Stimulated activated naive CD4-positive, alpha-beta T cell (primary cell): ENCODE data around the gene ZNF778.

Experiments used
- DNase-seq, 6 experiments: peaks; one replicate each; lab custom pipeline; 2025; lab: John Stamatoyannopoulos, UW

The ZNF778 gene

GRCh38 chr16:89217388-89218191 is at the start of gene ZNF778:
TSS of gene ZNF778 (plus strand) at chr16:89217703. CDS start at chr16:89221128, 3,425 bp downstream.
- DNase-seq, result peak; percentile 70 to 82 (median 76)

- no peak for DNase-seq
These were observed 48.9 kb upstream of the ZNF778 start for GRCh38 chr16:89168381-89169189.

- DNase-seq, result no peak
These were observed 47.7 kb upstream of the ZNF778 start for GRCh38 chr16:89169778-89170177.

- DNase-seq, result peak in 2 of 6 experiments; percentile 20 to 25
These were observed 46.9 kb upstream of the ZNF778 start for GRCh38 chr16:89170346-89171215.

GRCh38 chr16:89171216-89172170 is 46.0 kb upstream of the ZNF778 start, which contains the start of gene CDH15:
TSS of gene CDH15 (plus strand) at chr16:89171748. CDS start at chr16:89171832, 84 bp downstream.
- DNase-seq, result peak; percentile 89 to 97 (median 92)

GRCh38 chr16:89172171-89172527 is 45.4 kb upstream of the ZNF778 start:
- DNase-seq, result no peak

GRCh38 chr16:89172528-89173173 is 44.9 kb upstream of the ZNF778 start:
- DNase-seq, result no peak

- DNase-seq, result no peak
These were observed 44.2 kb upstream of the ZNF778 start for GRCh38 chr16:89173174-89173921.

- DNase-seq, result no peak
These were observed 43.3 kb upstream of the ZNF778 start for GRCh38 chr16:89174055-89174827.

GRCh38 chr16:89174877-89175276 is 42.6 kb upstream of the ZNF778 start:
- no peak for DNase-seq

GRCh38 chr16:89175280-89176146 is 42.0 kb upstream of the ZNF778 start:
- DNase-seq, result no peak

- DNase-seq, result no peak
These were observed 41.3 kb upstream of the ZNF778 start for GRCh38 chr16:89176147-89176690.

GRCh38 chr16:89176717-89177116 is 40.8 kb upstream of the ZNF778 start:
- DNase-seq, result no peak

GRCh38 chr16:89177501-89177900 is 40.0 kb upstream of the ZNF778 start:
- no peak for DNase-seq

GRCh38 chr16:89178453-89179147 is 38.9 kb upstream of the ZNF778 start:
- no peak for DNase-seq

- no peak for DNase-seq
These were observed 38.4 kb upstream of the ZNF778 start for GRCh38 chr16:89179148-89179484.
